Nephron (organoid): ENCODE measurements around the gene MRS2.

Experiments
- H3K27ac Mint-ChIP-seq, 3 experiments: 2 replicates each; pipeline ENCODE4 v1.8.0; 2020; ENCODE audit warnings: mixed read lengths in 3 of 3, mild to moderate bottlenecking in 2 of 3, moderate library complexity in 1 of 3
- H3K27me3 Mint-ChIP-seq: 2 replicates; pipeline ENCODE4 v1.8.0; 2021; ENCODE audit warnings: low read depth, mild to moderate bottlenecking, moderate library complexity, mixed read lengths
- H3K36me3 Mint-ChIP-seq: 2 replicates; pipeline ENCODE4 v1.8.0; 2020; ENCODE audit warnings: low read depth, mixed read lengths
- H3K4me1 Mint-ChIP-seq: 2 replicates; pipeline ENCODE4 v1.8.0; 2020; ENCODE audit warnings: mixed read lengths
- H3K4me3 Mint-ChIP-seq, 3 experiments: 2 replicates each; pipeline ENCODE4 v1.8.0; 2020; ENCODE audit warnings: mild to moderate bottlenecking in 3 of 3, mixed read lengths in 3 of 3, moderate library complexity in 2 of 3
- H3K9me3 Mint-ChIP-seq: 2 replicates; pipeline ENCODE4 v1.8.0; 2020; ENCODE audit warnings: mixed read lengths
- CTCF ChIP-seq, 3 experiments: fragments of 200-600 bp; sonication (generic); IDR thresholded peaks; one replicate each; pipeline ENCODE4 v1.5.0; 2021; ENCODE audit warnings: antibody characterized with exemption in 3 of 3; ENCODE audit not compliant: unreplicated experiment in 3 of 3

MRS2 gene

GRCh38 chr6:24432611-24433010 is 29.9 kb downstream of the MRS2 start:
- Mint-ChIP-seq H3K4me1 (no peaks in the 10 kb centered on the region), H3K9me3 (no peaks in the 10 kb centered on the region), H3K36me3 (peaks cover 17% of the 10 kb centered on the region), H3K4me3 (no peak overlapping the region), H3K27me3 (no peaks in the 10 kb centered on the region), H3K27ac (no peak overlapping the region)
- no peak for TF ChIP-seq CTCF (IDR thresholded peaks at IDR 0.05; ENCODE audit: unreplicated experiment in 3 of 3)

- TF ChIP-seq CTCF (IDR thresholded peaks at IDR 0.05; ENCODE audit: unreplicated experiment in 3 of 3), result no peak
- H3K27me3 Mint-ChIP-seq, result no peaks in the 10 kb centered on the region
- peaks cover 5% of the 10 kb centered on the region for H3K36me3 Mint-ChIP-seq
- no peaks in the 10 kb centered on the region for H3K4me1 Mint-ChIP-seq
- H3K9me3 Mint-ChIP-seq, result no peaks in the 10 kb centered on the region
- no peak overlapping the region for H3K27ac Mint-ChIP-seq
- no peak overlapping the region for H3K4me3 Mint-ChIP-seq
Measured at GRCh38 chr6:24436979-24437378, 34.2 kb downstream of the MRS2 start.

GRCh38 chr6:24439858-24440539 is 37.3 kb downstream of the MRS2 start:
- Mint-ChIP-seq H3K27ac (no peak overlapping the region), H3K36me3 (no peaks in the 10 kb centered on the region), H3K4me1 (no peaks in the 10 kb centered on the region), H3K4me3 (no peak overlapping the region), H3K27me3 (no peaks in the 10 kb centered on the region), H3K9me3 (no peaks in the 10 kb centered on the region)
- no peak for TF ChIP-seq CTCF (IDR thresholded peaks at IDR 0.05; ENCODE audit: unreplicated experiment in 3 of 3)

GRCh38 chr6:24440897-24441598 is 38.3 kb downstream of the MRS2 start:
- no peak for TF ChIP-seq CTCF (IDR thresholded peaks at IDR 0.05; ENCODE audit: unreplicated experiment in 3 of 3)
- H3K27me3 Mint-ChIP-seq, result no peaks in the 10 kb centered on the region
- no peak overlapping the region for H3K27ac Mint-ChIP-seq
- no peaks in the 10 kb centered on the region for H3K36me3 Mint-ChIP-seq
- no peaks in the 10 kb centered on the region for H3K9me3 Mint-ChIP-seq
- no peaks in the 10 kb centered on the region for H3K4me1 Mint-ChIP-seq
- H3K4me3 Mint-ChIP-seq, result no peak overlapping the region

GRCh38 chr6:24441599-24441904 is 38.8 kb downstream of the MRS2 start:
- TF ChIP-seq CTCF (IDR thresholded peaks at IDR 0.05; ENCODE audit: unreplicated experiment in 3 of 3), result no peak
- Mint-ChIP-seq H3K27ac (no peak overlapping the region), H3K4me3 (no peak overlapping the region), H3K4me1 (no peaks in the 10 kb centered on the region), H3K36me3 (no peaks in the 10 kb centered on the region), H3K9me3 (no peaks in the 10 kb centered on the region), H3K27me3 (peaks cover under 1% of the 10 kb centered on the region)

- Mint-ChIP-seq H3K27me3 (peaks cover 4% of the 10 kb centered on the region), H3K4me3 (no peak overlapping the region), H3K9me3 (no peaks in the 10 kb centered on the region), H3K36me3 (no peaks in the 10 kb centered on the region), H3K4me1 (no peaks in the 10 kb centered on the region), H3K27ac (no peak overlapping the region)
- TF ChIP-seq CTCF (IDR thresholded peaks at IDR 0.05; ENCODE audit: unreplicated experiment in 3 of 3), result no peak
Measured at GRCh38 chr6:24444588-24444987, 41.9 kb downstream of the MRS2 start.
